ENCODE results near the gene TSR3.

Gene TSR3

GRCh38 chr16:1308036-1308976 lies 43.4 kb downstream of the TSR3 start:
- no peak for DNase-seq

- no peak for DNase-seq
Measured at GRCh38 chr16:1306334-1306733, 45.3 kb downstream of the TSR3 start.

- no peak for DNase-seq
Measured at GRCh38 chr16:1305823-1306222, 45.9 kb downstream of the TSR3 start.

- no peak for DNase-seq
Measured at GRCh38 chr16:1301562-1301961, 50.1 kb downstream of the TSR3 start.

- peak; percentile 65 for DNase-seq
Measured at GRCh38 chr16:1300664-1301476, 50.8 kb downstream of the TSR3 start.

GRCh38 chr16:1299868-1300203 lies 51.8 kb downstream of the TSR3 start:
- DNase-seq, result no peak

Measured in NCI-H146 (cell line).